Nephron progenitor cell (in vitro differentiated cells): ENCODE measurements around the gene RAI14.

Source experiments
- DNase-seq: peaks from one replicate; pipeline ENCODE4 v3.0.0; 2021
- H3K27ac Mint-ChIP-seq: 2 replicates; pipeline ENCODE4 v1.8.0; 2021; ENCODE audit warnings: mild to moderate bottlenecking, moderate library complexity, mixed read lengths
- H3K27me3 Mint-ChIP-seq: 2 replicates; pipeline ENCODE4 v1.8.0; 2021; ENCODE audit warnings: mild to moderate bottlenecking, low read depth, mixed read lengths; ENCODE audit not compliant: poor library complexity
- H3K36me3 Mint-ChIP-seq: 2 replicates; pipeline ENCODE4 v1.8.0; 2021; ENCODE audit warnings: low read depth, mixed read lengths
- H3K4me1 Mint-ChIP-seq: 2 replicates; pipeline ENCODE4 v1.8.0; 2021; ENCODE audit warnings: mixed read lengths
- H3K4me3 Mint-ChIP-seq: 2 replicates; pipeline ENCODE4 v1.8.0; 2021; ENCODE audit warnings: mild to moderate bottlenecking, moderate library complexity, mixed read lengths
- H3K9me3 Mint-ChIP-seq: 2 replicates; pipeline ENCODE4 v1.8.0; 2021; ENCODE audit warnings: mild to moderate bottlenecking, moderate library complexity, mixed read lengths
- CTCF ChIP-seq: fragments of 200-600 bp; sonication (generic); IDR thresholded peaks from 2 replicates; pipeline ENCODE4 v1.5.0; 2021; ENCODE audit warnings: antibody characterized with exemption

Gene RAI14

GRCh38 chr5:34687269-34688011 lies 31.3 kb downstream of the RAI14 start:
- peak overlapping the region; percentile 85 for H3K27ac Mint-ChIP-seq
- H3K4me3 Mint-ChIP-seq, result no peak overlapping the region
- no peaks in the 10 kb centered on the region for H3K9me3 Mint-ChIP-seq
- peaks cover 36% of the 10 kb centered on the region for H3K36me3 Mint-ChIP-seq
- no peak for DNase-seq
- no peaks in the 10 kb centered on the region for H3K27me3 Mint-ChIP-seq
- TF ChIP-seq CTCF, result no peak
- peaks cover 74% of the 10 kb centered on the region for H3K4me1 Mint-ChIP-seq

GRCh38 chr5:34688015-34688810 lies 32.1 kb downstream of the RAI14 start:
- H3K9me3 Mint-ChIP-seq, result no peaks in the 10 kb centered on the region
- H3K27me3 Mint-ChIP-seq, result no peaks in the 10 kb centered on the region
- H3K36me3 Mint-ChIP-seq, result peaks cover 36% of the 10 kb centered on the region
- no peak overlapping the region for H3K4me3 Mint-ChIP-seq
- H3K27ac Mint-ChIP-seq, result peak overlapping the region; percentile 68
- no peak for DNase-seq
- H3K4me1 Mint-ChIP-seq, result peaks cover 66% of the 10 kb centered on the region
- no peak for TF ChIP-seq CTCF

GRCh38 chr5:34690301-34690700 lies 34.2 kb downstream of the RAI14 start:
- no peaks in the 10 kb centered on the region for H3K9me3 Mint-ChIP-seq
- H3K4me3 Mint-ChIP-seq, result no peak overlapping the region
- no peak for DNase-seq
- H3K27ac Mint-ChIP-seq, result peak overlapping the region; percentile 55
- H3K4me1 Mint-ChIP-seq, result peaks cover 50% of the 10 kb centered on the region
- H3K36me3 Mint-ChIP-seq, result peaks cover 36% of the 10 kb centered on the region
- H3K27me3 Mint-ChIP-seq, result no peaks in the 10 kb centered on the region
- TF ChIP-seq CTCF, result no peak

GRCh38 chr5:34690898-34691297 lies 34.8 kb downstream of the RAI14 start:
- no peak for TF ChIP-seq CTCF
- Mint-ChIP-seq H3K27me3 (no peaks in the 10 kb centered on the region), H3K4me1 (peaks cover 44% of the 10 kb centered on the region), H3K27ac (peak overlapping the region; percentile 18), H3K4me3 (no peak overlapping the region), H3K36me3 (peaks cover 36% of the 10 kb centered on the region), H3K9me3 (no peaks in the 10 kb centered on the region)
- no peak for DNase-seq

- H3K36me3 Mint-ChIP-seq, result peaks cover 36% of the 10 kb centered on the region
- no peak for TF ChIP-seq CTCF
- no peak overlapping the region for H3K4me3 Mint-ChIP-seq
- no peak overlapping the region for H3K27ac Mint-ChIP-seq
- H3K27me3 Mint-ChIP-seq, result no peaks in the 10 kb centered on the region
- peaks cover 39% of the 10 kb centered on the region for H3K4me1 Mint-ChIP-seq
- DNase-seq, result no peak
- no peaks in the 10 kb centered on the region for H3K9me3 Mint-ChIP-seq
These were observed 35.2 kb downstream of the RAI14 start for GRCh38 chr5:34691326-34691725.
